ENCODE data around the gene EVA1B.

DNA sequence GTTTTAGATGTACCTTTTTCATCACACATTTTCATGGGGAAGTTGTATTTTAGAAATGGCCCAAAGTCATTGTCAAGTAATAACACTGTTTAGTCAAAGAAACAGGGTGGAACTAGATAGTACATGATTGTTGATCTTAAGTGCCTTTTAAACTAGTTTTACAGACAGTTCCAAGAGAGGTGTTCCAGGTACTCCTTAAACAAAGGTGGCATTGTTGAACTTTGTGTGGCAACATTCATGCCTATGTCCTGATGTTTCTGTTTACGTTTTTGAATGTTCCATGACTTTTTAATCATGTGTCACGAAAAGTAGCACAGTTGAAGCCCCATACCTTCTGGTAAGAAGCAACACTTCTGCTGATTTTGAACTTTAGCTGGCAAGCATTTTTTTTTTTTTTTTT, 26.4 kb downstream of the EVA1B start:
- TF ChIP-seq, protein P1, sequence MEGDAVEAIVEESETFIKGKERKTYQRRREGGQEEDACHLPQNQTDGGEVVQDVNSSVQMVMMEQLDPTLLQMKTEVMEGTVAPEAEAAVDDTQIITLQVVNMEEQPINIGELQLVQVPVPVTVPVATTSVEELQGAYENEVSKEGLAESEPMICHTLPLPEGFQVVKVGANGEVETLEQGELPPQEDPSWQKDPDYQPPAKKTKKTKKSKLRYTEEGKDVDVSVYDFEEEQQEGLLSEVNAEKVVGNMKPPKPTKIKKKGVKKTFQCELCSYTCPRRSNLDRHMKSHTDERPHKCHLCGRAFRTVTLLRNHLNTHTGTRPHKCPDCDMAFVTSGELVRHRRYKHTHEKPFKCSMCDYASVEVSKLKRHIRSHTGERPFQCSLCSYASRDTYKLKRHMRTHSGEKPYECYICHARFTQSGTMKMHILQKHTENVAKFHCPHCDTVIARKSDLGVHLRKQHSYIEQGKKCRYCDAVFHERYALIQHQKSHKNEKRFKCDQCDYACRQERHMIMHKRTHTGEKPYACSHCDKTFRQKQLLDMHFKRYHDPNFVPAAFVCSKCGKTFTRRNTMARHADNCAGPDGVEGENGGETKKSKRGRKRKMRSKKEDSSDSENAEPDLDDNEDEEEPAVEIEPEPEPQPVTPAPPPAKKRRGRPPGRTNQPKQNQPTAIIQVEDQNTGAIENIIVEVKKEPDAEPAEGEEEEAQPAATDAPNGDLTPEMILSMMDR (IDR thresholded peaks at IDR 0.05), result no peak
- no peak for TF ChIP-seq POLR2A (IDR thresholded peaks at IDR 0.05)
